Kidney (tissue), 14 donors: ENCODE data around the gene RNPC3. TPM values are rescaled to one million over a fixed set of nuclear protein-coding genes. Genes with fewer than 3 reads are reported as not detected.

Experiments
- DNase-seq, 5 donors: peaks; one replicate each; pipeline ENCODE4 v3.0.0-alpha.2; 2013 to 2020
- FAIRE-seq: peaks from 2 replicates; lab custom pipeline; 2012; peaks lifted over from hg19 to GRCh38; lab: Jason Lieb, UNC
- H3K27ac ChIP-seq, 2 donors: one replicate each; pipeline ENCODE4 v1.7.0; 2013; ENCODE audit warnings: low read depth in 2 of 2, low read length in 2 of 2, inconsistent platforms in 1 of 2
- H3K27me3 ChIP-seq: one replicate; pipeline ENCODE4 v1.7.1; 2013; ENCODE audit warnings: low read length, inconsistent platforms; ENCODE audit not compliant: control insufficient read depth, insufficient read depth
- H3K36me3 ChIP-seq, 3 donors: one replicate each; pipeline versions ENCODE4 v1.7.0 to v1.7.1; 2013; ENCODE audit warnings: low read length in 3 of 3, control low read depth in 1 of 3, inconsistent platforms in 1 of 3; ENCODE audit not compliant: insufficient read depth in 3 of 3, control insufficient read depth in 2 of 3
- H3K4me1 ChIP-seq, 3 donors: one replicate each; pipeline versions ENCODE4 v1.7.0 to v1.7.1; 2013; ENCODE audit warnings: low read length in 3 of 3, inconsistent platforms in 1 of 3, low read depth in 1 of 3; ENCODE audit not compliant: control insufficient read depth in 2 of 3, insufficient read depth in 2 of 3
- H3K4me3 ChIP-seq, 3 donors: one replicate each; pipeline versions ENCODE4 v1.7.0 to v1.8.1; 2013; ENCODE audit warnings: low read length in 3 of 3, control low read depth in 1 of 3, inconsistent platforms in 1 of 3
- H3K9ac ChIP-seq, 3 donors: one replicate each; pipeline versions ENCODE4 v1.7.0 to v1.7.1; 2013; ENCODE audit warnings: low read length in 3 of 3, control low read depth in 1 of 3, inconsistent platforms in 1 of 3
- H3K9me3 ChIP-seq, 3 donors: one replicate each; pipeline versions ENCODE4 v1.7.0 to v1.7.1; 2013; ENCODE audit warnings: low read length in 3 of 3, control low read depth in 1 of 3, inconsistent platforms in 1 of 3; ENCODE audit not compliant: control insufficient read depth in 2 of 3, insufficient read depth in 1 of 3
- CTCF ChIP-seq: IDR thresholded peaks from 3 replicates; pipeline ENCODE4 v1.5.1; 2012; ENCODE audit warnings: mild to moderate bottlenecking, moderate library complexity, borderline replicate concordance; ENCODE audit not compliant: insufficient read depth; ENCODE audit errors: extremely low read depth
- intact Hi-C: fragments of 100-400 bp; cut with DNase I; formaldehyde crosslinking; loops from one replicate; pipeline ENCODE4 v1.11.1; 2022
- polyA plus RNA-seq: library from polyadenylated mRNA; stranded (reverse); fragments of 350-450 nt; fragmentation: Illumina TruSeq; extraction: RNeasy Lipid Tissue Mini Kit (QIAGEN cat#74804); gene quantifications from one replicate; pipeline ENCODE4 v1.2.3, GENCODE V29; 2014; ENCODE audit warnings: low read depth, low replicate concordance; ENCODE audit not compliant: insufficient read depth
- total RNA-seq: library from RNA; stranded (reverse); fragmentation: NEBNext Ultra II Directional; extraction: Animal tissue kit (Norgen Biotek cat#: 25700); gene quantifications from one replicate; pipeline ENCODE4 v1.2.1, GENCODE V29; 2021
- donor health status: control.
- donor health status: control.
- donor health status: control.
- donor health status: control.
- donor health status: control.
- donor health status: DM: yes; HTN: yes; CAD: no.
- donor health status: Normal renal cell carcinoma (clear cell type).

RNPC3 gene
- total and polyA plus RNA-seq, 2 donors from 2014 or later = 19.8 to 40.5 TPM

DNA sequence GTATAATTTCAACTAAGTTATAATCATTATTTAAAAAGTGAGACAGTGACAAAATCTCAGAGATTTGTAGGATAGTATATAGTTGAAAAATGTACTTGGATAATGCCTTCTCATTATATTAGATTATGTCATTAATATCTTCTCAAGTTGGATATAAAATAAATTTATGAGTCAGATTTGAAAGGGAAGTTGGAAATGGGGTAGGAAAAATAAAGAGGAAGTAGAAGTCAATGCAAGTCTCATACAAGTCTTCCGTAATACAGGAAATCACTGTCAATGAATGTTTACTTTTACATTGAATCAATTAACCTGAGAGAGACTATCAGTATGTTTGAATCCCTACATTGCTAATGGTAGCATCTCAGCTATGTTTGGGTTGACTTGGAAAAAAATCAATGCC lies 16.2 kb upstream of the RNPC3 start:
- no peaks in the 10 kb centered on the region for H3K36me3 ChIP-seq
- intact Hi-C loops = no loop called here
- H3K9ac ChIP-seq = no peak overlapping the region
- DNase-seq (no peak), FAIRE-seq (no peak)
- H3K4me1 ChIP-seq = no peaks in the 10 kb centered on the region
- no peak for TF ChIP-seq CTCF
- H3K27me3 ChIP-seq = no peaks in the 10 kb centered on the region
- peaks cover 0 to 4% (median 4%) of the 10 kb centered on the region in 3 donors for H3K9me3 ChIP-seq
- H3K27ac ChIP-seq = no peak overlapping the region
- no peak overlapping the region for H3K4me3 ChIP-seq

DNA sequence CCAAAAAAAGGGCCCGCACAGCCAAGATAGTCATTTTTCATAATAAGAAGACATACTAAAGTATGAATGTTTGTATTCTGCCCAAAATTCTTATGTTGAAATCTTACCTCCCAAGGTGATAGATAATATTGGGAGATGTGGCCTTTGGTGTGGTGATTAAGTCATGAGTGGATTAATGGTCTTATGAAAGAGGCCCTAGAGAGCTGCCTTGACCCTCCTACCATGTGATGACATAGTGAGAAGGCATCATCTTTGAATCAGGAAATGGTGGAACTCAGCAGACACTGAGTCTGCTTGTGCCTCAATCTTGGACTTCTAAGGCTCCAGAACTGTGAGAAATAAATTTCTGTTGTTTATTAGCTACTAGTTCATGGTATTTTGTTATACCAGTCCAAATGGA lies 11.8 kb upstream of the RNPC3 start:
- FAIRE-seq (no peak), DNase-seq (no peak)
- peaks cover 0 to 4% (median 4%) of the 10 kb centered on the region in 3 donors for H3K9me3 ChIP-seq
- intact Hi-C loops = no loop called here
- H3K27me3 ChIP-seq = no peaks in the 10 kb centered on the region
- no peaks in the 10 kb centered on the region for H3K4me1 ChIP-seq
- H3K4me3 ChIP-seq = no peak overlapping the region
- H3K27ac ChIP-seq = no peak overlapping the region
- no peak overlapping the region for H3K9ac ChIP-seq
- no peaks in the 10 kb centered on the region for H3K36me3 ChIP-seq
- TF ChIP-seq CTCF = no peak

- FAIRE-seq (peak; percentile 97), DNase-seq (peak in 2 of 5 donors; percentile 48 to 74)
- peaks cover 0 to 4% (median 4%) of the 10 kb centered on the region in 3 donors for H3K9me3 ChIP-seq
- H3K9ac ChIP-seq = no peak overlapping the region
- intact Hi-C loops = no loop called here
- no peak overlapping the region for H3K4me3 ChIP-seq
- H3K36me3 ChIP-seq = no peaks in the 10 kb centered on the region
- H3K4me1 ChIP-seq = no peaks in the 10 kb centered on the region
- TF ChIP-seq CTCF = peak; percentile 67
- H3K27me3 ChIP-seq = no peaks in the 10 kb centered on the region
- H3K27ac ChIP-seq = no peak overlapping the region
Measured at GRCh38 chr1:103514920-103515503, 10.5 kb upstream of the RNPC3 start.

GRCh38 chr1:103516283-103516682 lies 9.2 kb upstream of the RNPC3 start:
- DNase-seq (no peak), FAIRE-seq (no peak)
- no peak overlapping the region for H3K9ac ChIP-seq
- H3K9me3 ChIP-seq = peaks cover 0 to 2% (median 0%) of the 10 kb centered on the region in 3 donors
- no peak overlapping the region for H3K4me3 ChIP-seq
- H3K36me3 ChIP-seq = no peaks in the 10 kb centered on the region
- TF ChIP-seq CTCF = no peak
- H3K27ac ChIP-seq = no peak overlapping the region
- intact Hi-C loops = no loop called here
- H3K4me1 ChIP-seq = no peaks in the 10 kb centered on the region
- H3K27me3 ChIP-seq = no peaks in the 10 kb centered on the region
